ENCODE data around the gene RAB25.
"Not testable (repeated sequence)": the region's sequence is repeated elsewhere in the genome, so short reads cannot be mapped to it uniquely, and the experiment has no call there.

RAB25 gene
- total RNA-seq: 0.24 to 0.56 reads per million in 2 donors

DNA sequence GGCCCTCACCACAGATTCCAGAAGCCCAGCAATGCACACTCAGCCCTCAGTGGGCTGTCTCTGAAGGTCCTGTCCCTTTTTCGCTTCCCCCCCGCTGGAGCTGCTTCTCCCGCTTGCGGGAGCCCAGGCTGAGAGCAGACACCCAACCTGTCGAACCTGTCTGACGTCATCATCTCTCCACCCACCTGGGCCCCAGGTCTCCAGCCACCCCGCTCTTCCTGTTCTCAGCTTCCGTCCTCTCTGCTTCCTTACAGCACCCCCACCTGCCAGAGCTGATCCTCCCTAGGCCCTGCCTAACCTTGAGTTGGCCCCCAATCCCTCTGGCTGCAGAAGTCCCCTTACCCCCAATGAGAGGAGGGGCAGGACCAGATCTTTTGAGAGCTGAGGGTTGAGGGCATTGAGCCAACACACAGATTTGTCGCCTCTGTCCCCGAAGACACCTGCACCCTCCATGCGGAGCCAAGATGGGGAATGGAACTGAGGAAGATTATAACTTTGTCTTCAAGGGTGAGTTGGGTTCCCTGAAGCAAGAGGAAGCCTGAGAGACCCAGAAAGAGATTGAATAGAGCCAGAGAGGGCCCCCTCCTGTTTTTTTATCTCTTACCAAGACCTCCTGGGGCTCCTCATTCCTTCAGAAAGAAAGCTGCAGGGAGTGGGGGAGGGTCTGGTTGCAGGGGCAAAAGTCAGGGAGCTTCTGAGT is at the start of gene RAB25:
Gene RAB25, plus strand, starts transcription at position 224 of the 700 bp plus-strand sequence. Its CDS starts 241 bp downstream, at position 465.
- DNase-seq: no peak

DNA sequence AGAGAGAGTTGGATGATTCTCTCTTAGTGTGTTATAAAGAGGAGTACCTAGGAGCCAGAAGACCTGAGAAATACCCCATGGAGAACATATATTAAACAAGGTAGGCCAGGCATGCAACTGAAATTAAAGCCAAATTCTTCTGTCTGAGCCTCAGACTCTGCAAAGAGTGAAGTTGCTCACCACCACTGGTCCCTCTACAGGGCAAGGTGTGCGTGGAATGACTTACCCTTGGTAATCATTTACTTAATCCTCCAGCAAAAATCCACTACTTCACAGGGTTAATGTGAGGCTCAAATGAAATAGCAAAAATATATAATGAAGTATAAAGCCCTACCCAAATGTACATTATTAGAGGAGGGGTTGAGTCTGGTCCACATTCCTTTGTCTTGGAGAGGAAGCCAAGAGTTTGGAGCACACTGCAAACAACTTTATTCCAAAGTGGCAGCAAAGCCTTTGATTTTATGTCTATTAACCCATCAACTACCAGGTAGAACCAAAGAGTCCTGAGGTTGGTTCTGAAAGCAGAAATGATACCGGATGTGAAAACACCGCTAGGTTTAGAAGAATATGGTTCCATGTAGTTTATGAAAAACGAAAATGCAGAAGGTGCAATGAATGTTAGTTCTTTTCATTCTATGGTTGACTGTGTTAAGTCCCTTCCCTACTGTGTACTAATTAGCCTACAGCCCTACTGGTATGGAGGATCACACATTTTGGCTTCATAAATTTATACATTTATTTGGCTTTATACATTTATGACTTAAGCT is 48.7 kb upstream of the RAB25 start:
- DNase-seq: no peak

- DNase-seq: no peak
These were observed 46.1 kb upstream of the RAB25 start for GRCh38 chr1:156014829-156015228.

DNA sequence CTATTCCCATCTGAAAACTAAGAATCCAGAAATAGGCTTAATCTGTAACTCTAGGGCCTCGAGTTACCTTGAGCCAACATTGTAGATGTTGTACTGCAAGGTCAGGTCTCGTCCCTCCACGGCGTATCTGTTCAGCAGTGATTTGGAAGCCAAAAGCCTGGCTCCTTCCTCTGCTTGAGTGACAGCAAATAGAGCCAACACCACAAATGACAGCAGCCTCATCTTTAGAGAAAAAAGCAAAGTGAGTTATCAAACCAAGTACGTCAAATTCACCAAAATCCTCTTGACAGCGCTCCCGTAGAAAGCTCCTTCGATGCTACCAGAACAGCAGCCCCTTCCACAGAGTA is 41.0 kb upstream of the RAB25 start:
- DNase-seq: no peak

GRCh38 chr1:156020293-156021092 is 40.5 kb upstream of the RAB25 start, which contains the start of gene SSR2:
Gene SSR2, minus strand, starts transcription at chr1:156020951. Its CDS starts 784 bp downstream, at chr1:156020167.
- peak; percentile 73 for DNase-seq

- DNase-seq: no peak
These were observed 39.9 kb upstream of the RAB25 start for GRCh38 chr1:156021093-156021428.

DNA sequence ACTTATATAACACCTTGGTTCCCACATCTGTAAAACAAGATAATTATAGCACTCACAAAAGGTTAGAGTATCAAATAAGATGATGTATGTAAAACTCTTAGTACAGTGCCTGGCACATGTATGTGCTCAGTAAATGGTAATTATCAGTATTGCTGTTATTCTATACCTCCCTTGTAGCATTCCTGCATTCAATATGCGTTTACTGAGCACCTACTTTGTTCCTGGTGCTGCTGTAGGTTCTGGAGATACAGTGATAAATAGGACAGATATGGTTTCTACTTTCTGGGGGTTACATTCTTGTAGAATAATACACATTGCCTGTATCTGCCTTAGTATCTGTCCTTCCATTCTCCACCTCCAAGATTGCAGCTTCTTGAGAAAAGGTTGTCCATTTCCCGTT is 39.0 kb upstream of the RAB25 start:
- DNase-seq: no peak

- DNase-seq: no peak
These were observed 36.2 kb upstream of the RAB25 start for GRCh38 chr1:156024801-156025200.

- no peak for DNase-seq
These were observed 35.1 kb upstream of the RAB25 start for GRCh38 chr1:156025876-156026275.

GRCh38 chr1:156026588-156026987 is 34.4 kb upstream of the RAB25 start:
- DNase-seq: no peak

GRCh38 chr1:156033011-156033410 is 27.9 kb upstream of the RAB25 start:
- no peak for DNase-seq

GRCh38 chr1:156034991-156035390 is 26.0 kb upstream of the RAB25 start:
- not testable (repeated sequence) for DNase-seq

GRCh38 chr1:156042828-156043227 is 18.1 kb upstream of the RAB25 start:
- DNase-seq: no peak

DNA sequence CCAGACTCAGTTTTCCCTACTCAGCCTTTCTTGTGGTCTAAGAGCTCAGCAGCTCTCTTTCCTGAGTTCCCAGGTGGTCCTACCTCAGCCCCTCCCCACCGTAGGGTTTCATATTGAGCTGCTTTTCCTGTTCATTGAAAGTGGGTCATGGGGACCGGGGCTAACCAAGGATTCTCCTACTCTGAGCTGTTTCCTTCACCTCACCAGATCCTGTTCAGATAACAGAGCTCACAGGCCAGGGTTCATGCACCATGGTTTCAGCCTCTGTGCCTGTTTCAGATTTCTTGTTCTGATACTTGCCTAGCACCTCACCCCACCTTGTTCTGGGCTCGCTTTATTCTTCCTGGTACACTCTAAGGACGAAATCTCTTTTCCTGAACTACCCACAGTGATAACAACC is 15.9 kb upstream of the RAB25 start:
- no peak for DNase-seq

GRCh38 chr1:156048663-156049258 is 12.2 kb upstream of the RAB25 start:
- no peak for DNase-seq

GRCh38 chr1:156050376-156050775 is 10.6 kb upstream of the RAB25 start:
- DNase-seq: no peak

DNA sequence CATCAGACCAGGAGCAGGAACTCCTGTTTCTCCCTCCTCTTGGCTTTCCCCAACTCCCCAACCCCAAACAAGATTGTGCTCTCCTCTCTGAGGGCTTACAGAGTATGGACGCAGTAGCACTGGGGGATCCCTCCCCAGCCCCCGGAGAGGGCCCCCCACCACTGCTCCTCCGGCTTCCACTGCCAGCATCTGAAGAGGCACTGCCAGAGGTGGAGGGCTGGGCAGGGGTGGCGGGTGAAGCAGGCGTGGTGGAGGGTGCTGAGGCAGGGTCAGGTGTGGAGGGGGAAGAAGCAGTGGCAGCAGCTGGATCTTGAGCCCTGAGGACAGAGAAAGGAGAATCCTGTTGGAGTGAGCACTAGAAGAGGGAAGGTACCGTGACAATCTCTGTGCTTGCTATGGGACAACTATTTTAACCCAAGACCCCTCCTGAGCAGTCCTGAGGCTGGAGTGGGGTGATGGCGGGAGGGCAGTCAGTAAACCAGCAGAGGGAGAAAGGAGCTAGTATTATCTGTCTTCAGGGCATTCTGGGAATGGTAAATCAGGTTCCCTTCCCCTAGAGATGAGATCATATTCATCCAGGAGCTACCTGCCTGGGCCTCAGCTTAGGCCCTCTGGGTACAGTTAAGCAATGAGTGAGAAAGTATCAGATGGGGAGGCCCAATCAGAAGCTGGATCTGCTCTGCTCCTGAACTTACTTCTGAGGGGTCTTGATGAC is 9.8 kb upstream of the RAB25 start:
- no peak for DNase-seq

GRCh38 chr1:156052862-156053767 is 7.8 kb upstream of the RAB25 start:
- peak; percentile 67 for DNase-seq

GRCh38 chr1:156053768-156054499 is 7.0 kb upstream of the RAB25 start, which contains the start of gene UBQLN4:
Gene UBQLN4, minus strand, starts transcription at chr1:156053798. Its CDS starts 97 bp downstream, at chr1:156053701.
- DNase-seq: peak; percentile 78

DNA sequence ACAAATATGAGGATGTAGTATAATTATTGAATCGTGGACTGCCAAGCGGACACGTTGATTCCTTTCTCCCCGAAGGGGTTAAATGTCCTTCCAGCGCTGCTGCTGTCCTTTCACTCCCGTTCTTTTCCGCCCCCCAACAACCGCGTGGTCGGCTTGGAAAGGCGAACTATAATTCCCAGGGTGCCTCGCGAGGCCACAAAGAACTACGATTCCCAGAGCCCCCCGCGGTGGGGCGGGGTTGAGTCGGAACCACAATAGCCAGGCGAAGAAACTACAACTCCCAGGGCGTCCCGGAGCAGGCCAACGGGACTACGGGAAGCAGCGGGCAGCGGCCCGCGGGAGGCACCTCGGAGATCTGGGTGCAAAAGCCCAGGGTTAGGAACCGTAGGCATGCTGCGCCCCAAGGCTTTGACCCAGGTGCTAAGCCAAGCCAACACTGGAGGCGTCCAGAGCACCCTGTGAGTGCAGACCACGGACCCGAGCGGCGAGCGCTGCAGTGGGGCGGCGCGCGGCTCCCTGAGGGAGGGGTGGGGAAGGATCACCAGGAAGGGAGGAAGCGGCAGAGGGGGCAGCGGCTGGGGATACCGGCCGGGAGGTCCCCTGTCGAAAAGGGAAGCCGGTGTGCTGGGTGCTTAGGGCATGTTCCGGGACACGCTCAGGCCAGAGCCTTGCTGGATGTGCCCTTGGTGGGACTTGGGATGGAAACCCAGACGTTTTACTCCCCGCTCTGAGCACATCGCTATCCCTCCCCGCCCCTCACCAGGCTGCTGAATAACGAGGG is 6.3 kb upstream of the RAB25 start, which contains the start of gene LAMTOR2:
Gene LAMTOR2, plus strand, starts transcription at position 283 of the 781 bp plus-strand sequence. Its CDS starts 108 bp downstream, at position 391.
- DNase-seq: peak; percentile 93
